IPS DF 19.7 (cell line): Measurements from ENCODE around the gene HSPB6.

Source experiments
- DNase-seq: peaks from one replicate; pipeline ENCODE4 v3.0.0-alpha.2; 2013; ENCODE audit warnings: low read depth, low spot score

Gene HSPB6

DNA sequence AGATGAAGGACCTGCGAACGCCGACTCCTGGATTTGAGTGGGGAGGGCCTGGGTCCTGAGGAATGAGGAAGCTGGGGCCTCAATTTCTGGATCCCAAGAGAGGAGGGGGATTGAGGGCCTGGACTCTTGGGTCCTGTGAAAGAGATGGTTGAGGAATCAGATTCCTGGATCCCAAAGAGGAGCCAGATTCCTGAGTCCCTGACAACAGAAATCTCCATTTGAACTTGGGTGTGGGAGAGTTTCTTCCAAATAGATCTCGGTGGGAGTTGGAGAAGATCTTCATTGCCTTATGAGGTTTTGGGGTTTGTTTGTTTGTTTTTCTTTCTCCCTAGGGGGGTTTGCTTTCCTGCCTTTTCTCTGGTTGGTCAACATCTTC is 10.8 kb downstream of the HSPB6 start:
- no peak for DNase-seq

DNA sequence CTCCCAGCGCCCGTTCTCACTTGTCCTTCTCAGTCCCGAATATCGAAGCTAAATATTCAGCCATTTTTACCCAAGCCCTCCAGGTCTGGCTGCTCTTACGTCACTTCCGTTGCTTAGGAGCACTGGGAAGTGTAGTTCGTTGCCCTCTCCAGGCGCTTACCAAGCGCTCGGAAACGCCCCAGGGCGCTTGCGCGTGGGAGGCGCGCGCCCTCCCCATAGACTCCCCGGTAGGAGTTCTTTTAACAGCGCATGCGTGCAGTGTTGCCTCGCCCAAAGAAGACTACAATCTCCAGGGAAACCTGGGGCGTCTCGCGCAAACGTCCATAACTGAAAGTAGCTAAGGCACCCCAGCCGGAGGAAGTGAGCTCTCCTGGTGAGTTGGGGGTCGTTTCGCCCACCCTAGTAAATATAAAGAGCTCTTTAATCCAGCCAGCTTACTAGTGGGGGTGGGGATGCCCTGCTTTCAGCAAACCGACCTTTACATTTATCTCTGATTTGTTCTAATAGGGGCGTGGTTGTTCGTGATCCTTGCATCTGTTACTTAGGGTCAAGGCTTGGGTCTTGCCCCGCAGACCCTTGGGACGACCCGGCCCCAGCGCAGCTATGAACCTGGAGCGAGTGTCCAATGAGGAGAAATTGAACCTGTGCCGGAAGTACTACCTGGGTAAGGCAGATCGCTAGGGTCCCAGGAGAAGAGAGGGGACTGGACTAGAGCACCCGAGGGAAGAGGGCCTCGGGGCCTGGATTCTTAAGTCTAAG is 11.3 kb downstream of the HSPB6 start, which contains the start of the genes PSENEN and U2AF1L4:
Gene PSENEN, plus strand, starts transcription at position 324 of the 759 bp plus-strand sequence. Its CDS starts 280 bp downstream, at position 604.
Gene U2AF1L4, minus strand, starts transcription at position 91 of the 759 bp plus-strand sequence. Its CDS starts 27 bp downstream, at position 64.
- peak; percentile 98 for DNase-seq

DNA sequence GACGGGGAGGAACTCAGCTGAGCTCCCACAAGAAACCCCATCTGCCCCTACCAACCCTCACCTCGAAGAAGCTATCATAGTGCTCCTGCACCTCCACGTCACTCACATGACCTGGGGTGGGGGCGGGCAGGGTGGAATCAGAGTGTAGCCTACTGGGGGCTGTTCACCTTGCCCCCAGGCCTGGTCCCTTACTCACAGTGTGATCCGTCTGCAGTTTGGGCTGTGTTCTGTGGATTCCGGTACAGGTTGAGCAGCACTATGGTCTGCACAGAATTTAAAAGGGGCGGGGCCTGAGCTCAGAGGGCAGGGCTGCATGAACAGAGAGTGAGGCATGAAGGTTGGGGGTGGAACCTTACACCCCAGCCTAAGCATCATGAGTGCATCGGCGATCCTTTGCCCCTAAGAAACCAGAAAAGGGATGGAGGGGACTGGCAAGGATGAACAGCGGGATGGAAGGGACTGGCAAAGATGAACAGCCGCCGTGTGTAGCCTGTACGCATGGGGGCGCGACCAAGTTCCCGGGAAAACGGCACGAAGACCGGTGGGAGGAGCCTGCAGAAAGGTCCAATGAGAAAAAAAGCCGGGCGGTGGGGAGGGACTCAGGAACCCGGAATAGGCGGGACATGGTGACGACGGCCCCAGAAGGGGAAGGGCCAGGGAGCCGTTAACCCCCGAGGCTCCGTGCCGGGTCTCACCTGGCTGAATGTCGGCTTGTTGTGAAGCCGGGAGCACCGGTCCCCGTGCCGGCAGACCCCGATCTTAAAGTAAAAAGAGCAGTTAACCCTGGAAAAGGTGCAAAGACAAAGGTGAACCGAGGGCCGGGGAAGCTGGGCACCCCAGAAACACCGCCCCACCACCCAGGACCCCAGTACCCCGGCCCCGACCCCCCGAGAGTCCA is 12.2 kb downstream of the HSPB6 start:
- DNase-seq = no peak

- DNase-seq = no peak
Measured at GRCh38 chr19:35743640-35744429, 13.0 kb downstream of the HSPB6 start.

GRCh38 chr19:35742121-35742724 is 14.6 kb downstream of the HSPB6 start, which contains the start of gene IGFLR1:
Gene IGFLR1 (minus strand): TSS chr19:35742452. CDS start chr19:35741180, 1,272 bp downstream.
- no peak for DNase-seq

GRCh38 chr19:35741203-35741515 is 15.7 kb downstream of the HSPB6 start:
- no peak for DNase-seq

DNA sequence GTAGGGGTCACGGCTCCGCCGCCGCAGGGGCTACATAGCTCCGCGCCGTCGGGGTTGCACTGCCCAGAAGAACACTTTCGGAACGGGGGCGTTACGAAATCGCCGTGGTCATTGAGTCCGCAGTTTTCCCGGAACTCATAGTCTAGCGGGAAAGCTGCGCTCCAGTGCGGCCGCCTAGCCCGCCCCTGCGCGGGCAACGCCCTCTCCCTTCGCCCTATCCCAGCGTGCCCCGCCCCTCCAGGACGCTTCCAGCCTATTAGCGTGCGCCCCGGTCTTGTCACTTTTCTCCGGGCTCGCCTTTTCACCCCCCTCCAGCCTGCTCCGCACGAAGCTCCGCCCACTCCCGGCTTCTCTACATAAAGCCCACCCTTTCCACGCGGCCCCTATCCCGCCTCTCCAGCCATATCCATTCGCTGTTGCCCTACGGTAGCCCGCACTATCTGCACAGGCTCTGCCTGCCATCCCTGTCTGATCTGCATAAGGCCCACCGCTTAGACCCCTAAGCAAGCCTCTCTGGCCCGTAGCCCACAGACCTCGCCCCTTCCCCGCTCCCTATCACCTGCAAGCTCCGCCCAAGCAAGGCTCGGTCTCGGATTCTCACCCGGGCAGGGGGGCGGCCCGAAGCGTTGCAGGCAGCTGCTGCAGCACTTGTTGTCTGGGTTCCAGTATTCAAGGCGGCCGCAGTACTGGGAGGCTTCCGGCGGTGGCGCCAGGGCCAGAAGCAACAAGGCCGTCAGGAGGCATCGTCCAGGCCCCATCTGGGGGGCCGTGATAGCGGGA is 16.2 kb downstream of the HSPB6 start:
- no peak for DNase-seq

DNA sequence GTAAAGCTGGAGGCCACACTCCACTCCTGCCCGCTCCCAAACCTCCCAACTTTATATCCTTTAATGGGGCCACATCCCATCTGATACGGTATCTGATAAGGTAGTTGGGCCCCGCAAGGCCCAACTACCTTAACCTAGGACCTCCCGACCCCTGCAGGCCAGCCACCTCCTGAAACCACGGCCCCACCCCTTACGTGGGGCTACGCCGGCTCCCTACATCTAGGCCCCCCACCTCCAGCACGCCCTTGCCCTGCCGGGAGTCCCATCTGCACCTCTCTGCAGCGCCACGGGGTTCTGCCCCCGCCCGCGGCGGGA is 16.8 kb downstream of the HSPB6 start:
- DNase-seq = no peak

- no peak for DNase-seq
Measured at GRCh38 chr19:35739275-35740107, 17.3 kb downstream of the HSPB6 start.

DNA sequence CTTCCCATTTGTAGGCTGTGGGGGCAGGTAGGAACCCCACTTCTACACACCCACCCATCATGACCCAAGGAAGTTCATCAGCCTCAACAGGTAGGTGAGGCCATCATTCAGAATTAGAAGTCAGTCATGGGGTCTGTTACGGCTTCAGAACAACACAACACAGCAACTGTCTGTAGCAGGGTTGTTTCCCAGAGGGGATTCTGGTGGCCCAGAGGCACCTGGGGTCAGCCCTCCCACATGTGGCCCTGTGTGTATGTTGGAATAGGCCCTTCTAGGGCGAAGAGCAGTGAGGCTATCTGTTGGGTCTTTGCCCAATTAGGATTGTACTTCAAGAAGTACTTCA is 18.0 kb downstream of the HSPB6 start:
- no peak for DNase-seq

- no peak for DNase-seq
Measured at GRCh38 chr19:35738021-35738886, 18.6 kb downstream of the HSPB6 start.

- no peak for DNase-seq
Measured at GRCh38 chr19:35736913-35737886, 19.6 kb downstream of the HSPB6 start.

- no peak for DNase-seq
Measured at GRCh38 chr19:35734889-35735288, 21.9 kb downstream of the HSPB6 start.

DNA sequence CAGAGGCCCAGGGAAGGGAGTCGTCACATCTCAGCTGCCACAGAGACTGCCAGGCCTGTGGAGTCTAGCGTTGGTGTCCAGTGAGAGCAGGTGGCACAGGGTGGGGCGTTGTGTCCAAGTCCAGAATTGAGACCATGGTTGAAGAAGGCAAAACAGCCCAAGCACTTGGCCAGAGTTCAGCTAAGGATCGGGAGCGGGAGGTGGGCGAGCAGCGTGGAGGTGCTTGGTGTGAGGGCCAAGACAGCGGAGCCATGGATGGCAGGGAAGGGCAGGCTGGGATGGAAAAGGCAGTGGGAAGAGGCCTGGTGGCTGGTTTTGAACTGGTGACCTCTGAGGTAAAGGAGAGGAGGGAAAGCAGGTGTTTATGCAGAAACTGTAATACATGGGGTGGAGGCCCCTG is 22.6 kb downstream of the HSPB6 start:
- no peak for DNase-seq

DNA sequence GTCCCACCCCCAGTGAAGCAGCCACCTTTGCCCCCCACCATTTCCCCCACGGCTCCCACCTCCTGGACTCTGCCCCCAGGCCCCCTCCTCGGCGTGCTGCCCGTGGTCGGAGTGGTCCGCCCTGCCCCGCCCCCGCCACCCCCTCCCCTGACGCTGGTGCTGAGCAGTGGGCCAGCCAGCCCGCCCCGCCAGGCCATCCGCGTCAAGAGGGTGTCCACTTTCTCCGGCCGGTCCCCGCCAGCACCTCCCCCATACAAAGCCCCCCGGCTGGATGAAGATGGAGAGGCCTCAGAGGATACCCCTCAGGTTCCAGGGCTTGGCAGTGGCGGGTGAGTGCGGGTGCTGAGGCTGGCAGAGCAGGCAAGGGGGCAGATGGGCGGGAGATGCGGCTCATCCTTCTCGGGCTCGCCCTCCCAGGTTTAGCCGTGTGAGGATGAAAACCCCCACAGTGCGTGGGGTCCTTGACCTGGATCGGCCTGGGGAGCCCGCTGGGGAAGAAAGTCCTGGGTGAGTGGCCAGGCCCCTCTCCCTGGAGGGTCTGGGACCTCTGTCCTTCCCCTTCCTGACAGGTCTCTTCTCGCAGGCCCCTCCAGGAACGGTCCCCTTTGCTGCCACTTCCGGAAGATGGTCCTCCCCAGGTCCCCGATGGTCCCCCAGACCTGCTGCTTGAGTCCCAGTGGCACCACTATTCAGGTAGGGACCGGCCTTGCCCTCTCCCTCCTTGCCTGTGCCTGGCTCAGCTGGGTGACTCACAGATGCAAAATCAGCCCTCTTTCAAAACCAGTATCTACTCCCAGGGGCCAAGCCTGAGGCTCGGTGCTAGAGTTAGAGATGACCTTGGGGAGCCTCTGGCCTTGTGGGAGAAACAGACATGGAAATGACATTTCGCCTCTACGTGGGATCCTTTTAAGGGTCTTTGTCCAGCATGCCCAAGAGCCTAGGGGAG is 23.4 kb downstream of the HSPB6 start:
- no peak for DNase-seq

DNA sequence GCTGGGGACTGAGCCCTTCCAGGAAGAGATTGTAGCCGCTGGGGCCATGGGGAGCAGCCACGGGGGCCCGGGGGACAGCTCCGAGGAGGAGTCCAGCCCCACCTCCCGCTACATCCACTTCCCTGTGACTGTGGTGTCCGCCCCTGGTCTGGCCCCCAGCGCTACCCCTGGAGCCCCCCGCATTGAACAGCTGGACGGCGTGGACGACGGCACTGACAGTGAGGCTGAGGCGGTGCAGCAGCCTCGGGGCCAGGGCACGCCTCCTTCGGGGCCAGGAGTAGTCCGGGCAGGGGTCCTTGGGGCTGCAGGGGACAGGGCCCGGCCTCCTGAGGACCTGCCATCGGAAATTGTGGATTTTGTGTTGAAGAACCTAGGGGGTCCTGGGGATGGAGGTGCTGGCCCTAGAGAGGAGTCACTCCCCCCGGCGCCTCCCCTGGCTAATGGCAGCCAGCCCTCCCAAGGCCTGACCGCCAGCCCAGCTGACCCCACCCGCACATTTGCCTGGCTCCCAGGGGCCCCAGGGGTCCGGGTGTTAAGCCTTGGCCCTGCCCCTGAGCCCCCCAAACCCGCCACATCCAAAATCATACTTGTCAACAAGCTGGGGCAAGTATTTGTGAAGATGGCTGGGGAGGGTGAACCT is 24.2 kb downstream of the HSPB6 start:
- DNase-seq = no peak
